DMS79 treated with DMSO at 0.1 percent for 48 hours (cell line): ENCODE data around the gene CLDN17.

Source experiments
- DNase-seq: peaks from one replicate; lab custom pipeline; 2025; lab: John Stamatoyannopoulos, UW

Gene CLDN17

DNA sequence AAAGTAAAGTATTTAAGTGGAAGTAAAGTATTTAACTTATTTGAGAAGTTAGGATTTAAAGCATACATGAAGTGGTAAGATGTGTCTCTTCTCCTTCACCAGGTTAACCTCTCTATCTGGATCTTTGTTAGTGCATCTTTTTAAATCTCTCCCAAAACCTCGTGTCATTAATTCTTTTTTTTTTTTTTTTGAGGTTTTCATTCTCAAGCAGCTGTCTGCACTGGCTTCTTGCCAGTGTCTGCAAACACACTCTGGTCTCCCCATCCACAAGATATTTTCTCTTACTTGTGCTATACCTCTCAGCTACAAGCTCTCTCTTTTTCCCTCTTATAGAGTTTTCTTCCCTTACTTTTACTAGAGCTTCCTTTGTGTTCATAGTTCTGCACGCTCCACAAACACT, 49.0 kb downstream of the CLDN17 start:
- no peak for DNase-seq

GRCh38 chr21:30116479-30116878, 50.1 kb downstream of the CLDN17 start:
- no peak for DNase-seq
